HG03378 (cell line): ENCODE data around the gene ADCY10.
"Not testable (repeated sequence)": the region's sequence is repeated elsewhere in the genome, so short reads cannot be mapped to it uniquely, and the experiment has no call there.

Source experiments
- ATAC-seq: cut with Tn5 transposase; IDR thresholded peaks from one replicate; pipeline ENCODE4 v1.9.1; 2021; ENCODE audit warnings: mild to moderate bottlenecking, moderate library complexity; ENCODE audit not compliant: unreplicated experiment

The ADCY10 gene

GRCh38 chr1:167860231-167860923 lies 53.6 kb downstream of the ADCY10 start:
- no peak for ATAC-seq

GRCh38 chr1:167856711-167857418 lies 57.1 kb downstream of the ADCY10 start:
- no peak for ATAC-seq

GRCh38 chr1:167854184-167854583 lies 59.8 kb downstream of the ADCY10 start:
- ATAC-seq, result no peak

- no peak for ATAC-seq
Measured at GRCh38 chr1:167849666-167850065, 64.3 kb downstream of the ADCY10 start.

- no peak for ATAC-seq
Measured at GRCh38 chr1:167842872-167843271, 71.1 kb downstream of the ADCY10 start.

- no peak for ATAC-seq
Measured at GRCh38 chr1:167841530-167841929, 72.4 kb downstream of the ADCY10 start.

GRCh38 chr1:167839009-167839408 lies 74.9 kb downstream of the ADCY10 start:
- ATAC-seq, result no peak

- no peak for ATAC-seq
Measured at GRCh38 chr1:167837326-167837725, 76.6 kb downstream of the ADCY10 start.

- ATAC-seq, result no peak
Measured at GRCh38 chr1:167836197-167836596, 77.7 kb downstream of the ADCY10 start.

GRCh38 chr1:167833904-167834303 lies 80.0 kb downstream of the ADCY10 start:
- ATAC-seq, result no peak

GRCh38 chr1:167832693-167833092 lies 81.2 kb downstream of the ADCY10 start:
- ATAC-seq, result no peak

- not testable (repeated sequence) for ATAC-seq
Measured at GRCh38 chr1:167830668-167831067, 83.3 kb downstream of the ADCY10 start.

- no peak for ATAC-seq
Measured at GRCh38 chr1:167829868-167830267, 84.1 kb downstream of the ADCY10 start.

GRCh38 chr1:167826127-167826526 lies 87.8 kb downstream of the ADCY10 start:
- no peak for ATAC-seq

GRCh38 chr1:167825419-167826079 lies 88.4 kb downstream of the ADCY10 start:
- no peak for ATAC-seq

GRCh38 chr1:167824163-167824794 lies 89.7 kb downstream of the ADCY10 start:
- no peak for ATAC-seq

GRCh38 chr1:167821969-167822685 lies 91.8 kb downstream of the ADCY10 start:
- no peak for ATAC-seq

GRCh38 chr1:167821356-167821685 lies 92.6 kb downstream of the ADCY10 start:
- no peak for ATAC-seq

GRCh38 chr1:167820684-167821355 lies 93.1 kb downstream of the ADCY10 start:
- no peak for ATAC-seq
